Measurements from ENCODE around the gene CLOCK. TPM values are rescaled to one million over a fixed set of nuclear protein-coding genes. Genes with fewer than 3 reads are reported as not detected.

CLOCK gene
- total and polyA plus RNA-seq, 2 of the 13 experiments (the other 11 are each of a cell fraction or from before 2014, with no cell fraction given): 8.8 to 13.5 TPM

- TF ChIP-seq ZNF101 (CRISPR knock-in tag; IDR thresholded peaks at IDR 0.05; ENCODE audit: borderline replicate concordance, low read depth): no peak
- TF ChIP-seq, protein P1, sequence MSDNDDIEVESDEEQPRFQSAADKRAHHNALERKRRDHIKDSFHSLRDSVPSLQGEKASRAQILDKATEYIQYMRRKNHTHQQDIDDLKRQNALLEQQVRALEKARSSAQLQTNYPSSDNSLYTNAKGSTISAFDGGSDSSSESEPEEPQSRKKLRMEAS (IDR thresholded peaks at IDR 0.05): no peak
- no peak for TF ChIP-seq KDM6A (CRISPR knock-in tag; IDR thresholded peaks at IDR 0.05; ENCODE audit: low read depth)
- no peak for TF ChIP-seq POLR2AphosphoS5 (IDR thresholded peaks at IDR 0.05; ENCODE audit: low read depth, low read length)
Measured at GRCh38 chr4:55466001-55466400, 80.7 kb downstream of the CLOCK start (continued).

- WGBS (ENCODE audit: low lambda C conversion rate): 94% methylated on average over 2 of the region's 2 CpGs
- Histone ChIP-seq H3K4me1 (ENCODE audit: insufficient read depth, low read length) (no peaks in the 10 kb centered on the region), H3K27me3 (ENCODE audit: control insufficient read depth in 1 of 2, insufficient read depth in 2 of 2, low read length in 2 of 2) (no peaks in the 10 kb centered on the region), H4K20me1 (ENCODE audit: insufficient read depth, low read length) (no peaks in the 10 kb centered on the region), H3K36me3 (replicated peaks in 1 of 2; ENCODE audit: control insufficient read depth in 1 of 2, insufficient read depth in 2 of 2, low read length in 2 of 2) (peaks cover 0 to 2% of the 10 kb centered on the region in 2 experiments; a peak in 2 of 5 replicates), H3K4me3 (replicated peaks in 1 of 3; ENCODE audit: insufficient read depth in 1 of 3, low read depth in 2 of 3, low read length in 3 of 3) (no peak overlapping the region), H3K4me2 (ENCODE audit: low read depth, low read length) (no peak overlapping the region), H3K9me3 (ENCODE audit: low read length) (no peaks in the 10 kb centered on the region), H3K27ac (ENCODE audit: extremely low read length, insufficient read depth, low read length) (no peak overlapping the region), H3K9ac (ENCODE audit: insufficient read depth, low read depth, low read length) (no peak overlapping the region), H3K79me2 (ENCODE audit: insufficient read depth, low read length) (no peaks in the 10 kb centered on the region), H2AFZ (ENCODE audit: low read length) (no peak overlapping the region)
- TF ChIP-seq ZNF547 (CRISPR knock-in tag; IDR thresholded peaks at IDR 0.05) (no peak), NFYB (CRISPR knock-in tag; IDR thresholded peaks at IDR 0.05) (no peak), FOXC1 (CRISPR knock-in tag; IDR thresholded peaks at IDR 0.05; ENCODE audit: borderline replicate concordance) (no peak), FOXO4 (CRISPR knock-in tag; conservative IDR thresholded peaks at IDR 0.05) (no peak), ZNF597 (CRISPR knock-in tag; IDR thresholded peaks at IDR 0.05) (no peak)
- CTCF ChIA-PET (ENCODE audit: low intra/inter-chr PET ratio, low total read pairs): no interaction called here
- DNase-seq (ENCODE audit: low spot score) (no peak), ATAC-seq (no peak), FAIRE-seq (no peak)
- intact Hi-C loops (cut with micrococcal nuclease; ENCODE audit: unreplicated experiment): no loop called here
- in situ Hi-C loops (cut with HindIII; ENCODE audit: extremely low pct_ligation_motif_present, low pct_unique_long_range_greater_than_20kb): loop anchor here (25.0 kb wide), 1 partner anchor 279 kb away; no protein-coding TSS in a partner anchor
- no TSS peak for BruUV-seq (replicated peaks)
- POLR2A ChIA-PET: no interaction called here
Measured at GRCh38 chr4:55458611-55459010, 88.1 kb downstream of the CLOCK start.
